Cardiac septum (tissue), 1 donor: Measurements from ENCODE around the gene GAS7. TPM values are rescaled to one million over a fixed set of nuclear protein-coding genes. Genes with fewer than 3 reads are reported as not detected.
"Not testable (repeated sequence)": the region's sequence is repeated elsewhere in the genome, so short reads cannot be mapped to it uniquely, and the experiment has no call there.

Source experiments
- DNase-seq: peaks from one replicate; pipeline ENCODE4 v3.0.0-alpha.2; 2020; ENCODE audit warnings: low spot score
- intact Hi-C: fragments of 100-400 bp; cut with DNase I; formaldehyde crosslinking; loops from one replicate; pipeline ENCODE4 v1.14.0; 2022
- total RNA-seq: library from RNA; stranded (reverse); fragmentation: NEBNext Ultra II Directional; extraction: Animal tissue kit (Norgen Biotek cat#: 25700); gene quantifications from one replicate; pipeline ENCODE4 v1.2.1, GENCODE V29; 2021
- donor health status: DM: no; HTN: no; CAD: no.

GAS7 gene
- total RNA-seq, 1 donor from 2014 or later = 75.9 TPM

- intact Hi-C loops, DNase-seq: not testable (repeated sequence)
These were observed 181.3 kb downstream of the GAS7 start for GRCh38 chr17:10016958-10017570.

DNA sequence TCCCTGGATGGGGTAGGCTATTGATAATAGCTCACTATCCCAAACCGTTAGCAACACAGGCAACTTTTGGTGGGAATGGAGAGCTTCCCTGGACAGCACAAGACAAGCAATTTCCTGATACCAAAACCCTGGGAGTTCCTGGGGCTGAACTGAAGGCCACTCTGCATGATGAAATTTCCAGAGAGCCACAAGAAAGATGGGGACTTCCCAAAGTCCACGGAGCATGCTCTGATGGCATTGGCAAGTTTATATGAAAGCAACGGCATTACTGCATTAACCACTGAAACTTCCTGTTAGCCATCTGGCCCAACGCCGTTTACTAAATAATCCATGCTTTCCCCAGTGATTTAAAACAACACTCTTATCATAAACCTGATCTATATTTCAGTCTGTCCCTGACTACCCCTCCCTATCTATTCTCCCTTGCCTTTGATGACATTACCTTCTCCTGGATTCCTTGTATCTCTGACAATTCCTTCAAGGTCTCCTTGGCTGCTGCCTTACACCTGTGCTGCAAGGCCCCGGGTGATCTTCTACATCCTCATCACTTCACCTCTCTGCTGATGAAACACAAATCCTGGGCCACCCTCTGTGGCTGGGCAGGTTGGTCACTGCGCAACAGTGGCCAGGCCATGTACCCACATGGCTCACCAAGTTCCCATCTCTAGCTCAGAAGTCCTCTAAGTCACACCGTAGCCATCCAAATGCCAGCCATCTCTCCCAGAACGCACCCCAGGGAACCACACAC, 184.9 kb downstream of the GAS7 start:
- no peak for DNase-seq
- intact Hi-C loops = no loop called here

DNA sequence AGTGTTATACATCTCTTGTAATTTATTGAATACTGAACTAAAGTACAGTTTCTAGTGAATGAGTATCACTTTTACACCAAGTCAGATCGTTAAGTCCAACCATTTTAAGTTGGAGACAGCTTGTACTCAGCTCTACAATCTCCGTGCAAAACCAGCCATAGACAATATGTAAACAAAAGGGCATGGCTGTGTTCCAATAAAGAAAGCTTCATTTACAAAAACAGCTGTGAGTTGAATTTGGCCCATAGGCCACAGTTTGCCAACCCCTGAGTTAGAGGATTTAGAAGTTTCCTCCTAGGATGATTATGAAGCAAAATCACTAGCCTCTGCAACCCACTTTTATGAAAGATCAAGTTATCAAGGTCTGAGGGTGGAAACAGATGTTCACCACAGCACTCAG, 187.7 kb downstream of the GAS7 start:
- intact Hi-C loops = no loop called here
- no peak for DNase-seq

- intact Hi-C loops = no loop called here
- no peak for DNase-seq
These were observed 194.7 kb downstream of the GAS7 start for GRCh38 chr17:10003705-10004104.

DNA sequence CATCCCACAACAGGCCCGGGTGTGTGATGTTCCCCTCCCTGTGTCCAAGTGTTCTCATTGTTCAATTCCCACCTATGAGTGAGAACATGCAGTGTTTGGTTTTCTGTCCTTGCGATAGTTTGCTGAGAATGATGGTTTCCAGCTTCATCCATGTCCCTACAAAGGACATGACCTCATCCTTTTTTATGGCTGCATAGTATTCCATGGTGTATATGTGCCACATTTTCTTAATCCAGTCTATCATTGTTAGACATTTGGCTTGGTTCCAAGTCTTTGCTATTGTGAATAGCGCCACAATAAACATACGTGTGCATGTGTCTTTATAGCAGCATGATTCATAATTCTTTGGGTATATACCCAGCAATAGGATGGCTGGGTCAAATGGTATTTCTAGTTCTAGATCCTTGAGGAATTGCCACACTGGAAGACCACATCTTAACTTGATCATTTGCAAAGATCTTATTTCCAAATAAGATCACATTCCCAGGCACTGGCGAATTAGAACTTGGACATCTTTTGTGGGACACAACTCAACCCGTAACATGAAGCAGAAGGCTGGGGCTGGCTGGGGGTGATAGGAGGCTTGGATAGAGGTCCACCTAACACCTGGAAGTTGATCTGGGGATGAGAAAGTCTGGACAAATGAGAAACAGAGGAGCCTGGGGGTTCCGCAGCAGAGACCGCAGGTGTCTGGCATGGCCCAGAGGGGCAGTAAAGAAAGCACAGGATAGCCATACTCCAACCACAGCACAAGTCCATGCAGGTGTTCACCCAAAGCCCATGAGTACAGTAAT, 195.6 kb downstream of the GAS7 start:
- intact Hi-C loops, DNase-seq: not testable (repeated sequence)

GRCh38 chr17:10001306-10001873, 197.0 kb downstream of the GAS7 start:
- intact Hi-C loops = no loop called here
- DNase-seq = no peak

- intact Hi-C loops = no loop called here
- DNase-seq = no peak
These were observed 198.3 kb downstream of the GAS7 start for GRCh38 chr17:9999919-10000695.

GRCh38 chr17:9998060-9998459, 200.3 kb downstream of the GAS7 start:
- DNase-seq = no peak
- intact Hi-C loops = no loop called here

DNA sequence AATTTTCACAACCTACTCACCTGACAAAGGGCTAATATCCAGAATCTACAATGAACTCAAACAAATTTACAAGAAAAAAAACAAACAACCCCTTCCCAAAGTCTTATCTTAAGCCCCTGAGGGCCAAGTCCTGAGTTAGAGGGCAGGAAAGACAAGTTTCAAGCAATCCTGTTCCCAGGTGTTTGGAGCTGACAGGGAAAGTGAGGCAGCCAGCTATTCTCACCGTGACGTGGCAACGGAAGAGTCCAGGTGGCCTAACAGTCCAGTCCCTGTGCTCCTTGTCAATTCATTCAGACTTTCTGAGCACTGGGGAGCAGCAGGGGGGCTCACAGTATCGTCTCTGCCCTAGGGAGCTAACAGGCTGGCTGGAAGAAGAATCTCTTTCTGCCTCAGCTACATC, 203.6 kb downstream of the GAS7 start:
- no peak for DNase-seq
- intact Hi-C loops = no loop called here

- intact Hi-C loops = no loop called here
- DNase-seq = no peak
These were observed 206.6 kb downstream of the GAS7 start for GRCh38 chr17:9991796-9992195.

GRCh38 chr17:9991351-9991750, 207.1 kb downstream of the GAS7 start:
- DNase-seq = no peak
- intact Hi-C loops = no loop called here

- DNase-seq = peak; percentile 79
- intact Hi-C loops = no loop called here
These were observed 210.4 kb downstream of the GAS7 start for GRCh38 chr17:9987779-9988585.

DNA sequence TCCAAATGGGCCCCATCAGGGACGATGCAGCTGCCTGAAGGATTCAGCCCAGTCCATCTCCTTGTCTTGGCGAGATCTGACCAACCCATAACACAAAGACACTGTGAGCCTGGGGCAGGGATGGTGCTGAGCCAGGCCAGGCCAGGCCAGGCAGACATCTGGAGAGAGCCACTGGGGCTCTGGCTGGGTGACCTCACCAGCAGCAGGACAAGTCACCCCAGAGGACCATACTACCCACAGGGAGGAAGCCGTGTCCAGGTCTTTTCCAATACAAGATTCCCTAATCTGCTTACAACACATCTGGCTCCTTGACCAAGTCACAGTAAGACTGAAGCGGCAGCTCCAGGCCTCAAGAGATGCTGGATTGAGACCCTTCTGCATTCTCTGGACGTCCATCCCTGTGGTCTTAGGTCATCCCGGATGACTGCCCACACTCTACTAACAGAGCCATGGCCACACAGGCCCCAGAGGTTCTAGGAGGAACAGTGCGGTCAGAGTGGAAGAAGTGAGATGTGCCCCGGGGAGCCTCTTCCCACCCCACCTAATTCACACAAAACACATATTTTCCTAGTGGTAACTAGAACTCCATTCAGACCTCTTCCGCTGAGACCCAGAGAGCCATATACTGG, 211.5 kb downstream of the GAS7 start:
- intact Hi-C loops = no loop called here
- no peak for DNase-seq

DNA sequence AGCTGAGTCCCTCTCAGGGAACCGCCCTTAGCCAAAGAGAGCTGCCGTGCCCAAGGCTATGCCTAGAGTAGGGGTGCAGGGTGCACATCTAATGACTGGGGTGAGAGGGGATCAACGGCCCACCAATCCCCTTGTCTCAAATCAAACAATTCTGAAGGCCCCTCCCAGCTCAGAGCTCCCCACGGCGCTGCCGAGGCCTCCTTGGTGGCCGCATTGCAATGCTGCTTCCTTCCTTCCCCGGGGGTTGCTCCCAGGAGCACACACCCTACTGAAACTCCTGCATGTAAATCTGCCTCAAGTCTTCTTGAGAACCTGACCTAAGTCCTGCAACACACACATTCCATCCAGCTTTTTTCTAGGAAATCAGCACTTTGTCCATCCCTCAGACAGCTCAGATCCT, 212.8 kb downstream of the GAS7 start:
- no peak for DNase-seq
- intact Hi-C loops = no loop called here

- DNase-seq = no peak
- intact Hi-C loops = no loop called here
These were observed 213.6 kb downstream of the GAS7 start for GRCh38 chr17:9984768-9985167.

GRCh38 chr17:9982159-9982558, 216.2 kb downstream of the GAS7 start:
- DNase-seq = no peak
- intact Hi-C loops = no loop called here

DNA sequence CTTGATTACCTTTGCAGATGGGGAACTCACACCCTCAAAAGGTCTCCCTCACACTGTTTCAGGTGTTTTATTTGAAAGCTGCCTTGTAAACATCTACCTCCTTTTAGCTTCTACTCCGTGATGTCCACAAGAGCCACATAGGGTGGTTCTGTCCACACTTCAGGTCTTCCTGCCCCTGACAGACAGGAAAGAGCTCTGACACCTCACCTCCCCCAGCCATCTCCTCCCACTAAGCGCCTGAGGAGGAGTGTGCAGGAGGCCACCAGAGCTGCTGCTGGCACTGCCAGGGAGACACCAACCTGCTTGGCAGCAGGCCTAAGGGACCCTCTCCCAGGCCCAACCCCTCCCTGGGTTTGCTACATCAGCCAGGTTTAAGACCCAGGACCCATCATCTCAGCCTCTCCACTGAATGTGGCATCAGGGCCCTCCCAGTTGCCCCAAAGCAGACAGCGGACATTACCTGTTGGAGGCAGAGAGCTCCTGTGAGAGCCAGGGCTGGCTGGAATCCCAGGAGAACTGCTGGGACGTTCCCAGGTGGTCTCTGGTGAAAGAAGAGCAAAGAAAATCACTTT, 217.0 kb downstream of the GAS7 start:
- intact Hi-C loops = no loop called here
- no peak for DNase-seq

- intact Hi-C loops = no loop called here
- no peak for DNase-seq
These were observed 218.9 kb downstream of the GAS7 start for GRCh38 chr17:9979463-9979995.
